Effector memory CD8-positive, alpha-beta T cell (primary cell): Measurements from ENCODE around the gene EIF4A2.
A peak's percentile ranks its signal among the peaks of the same experiment; 100 is the strongest.

Experiments
- ATAC-seq: fragments of 150-1000 bp; cut with Tn5 transposase; replicated peaks from 2 replicates; pipeline ENCODE4 v1.10.0; 2021; ENCODE audit warnings: mild to moderate bottlenecking, moderate library complexity
- DNase-seq, 3 experiments: peaks; one replicate each; pipeline ENCODE4 v3.0.0; 2021
- H3K27ac Mint-ChIP-seq, 2 donors: one replicate each; pipeline ENCODE4 v1.8.0; 2022; ENCODE audit warnings: mild to moderate bottlenecking in 2 of 2, mixed read lengths in 2 of 2, moderate library complexity in 2 of 2
- H3K27me3 Mint-ChIP-seq, 2 donors: one replicate each; pipeline ENCODE4 v1.8.0; 2022; ENCODE audit warnings: mixed read lengths in 2 of 2
- H3K36me3 Mint-ChIP-seq: one replicate; pipeline ENCODE4 v1.8.0; 2022; ENCODE audit warnings: mild to moderate bottlenecking, moderate library complexity, mixed read lengths; ENCODE audit not compliant: insufficient read depth
- H3K4me1 Mint-ChIP-seq, 2 donors: one replicate each; pipeline ENCODE4 v1.8.0; 2022; ENCODE audit warnings: low read depth in 2 of 2, mixed read lengths in 2 of 2
- H3K4me3 Mint-ChIP-seq, 2 donors: one replicate each; pipeline ENCODE4 v1.8.0; 2022; ENCODE audit warnings: mild to moderate bottlenecking in 2 of 2, mixed read lengths in 2 of 2, moderate library complexity in 2 of 2
- H3K9me3 Mint-ChIP-seq, 2 donors: one replicate each; pipeline ENCODE4 v1.8.0; 2022; ENCODE audit warnings: mixed read lengths in 2 of 2

The EIF4A2 gene

GRCh38 chr3:186772281-186772694, 11.1 kb upstream of the EIF4A2 start:
- DNase-seq (no peak), ATAC-seq (peak; percentile 48)
- Mint-ChIP-seq H3K4me1 (peaks cover 7 to 14% of the 10 kb centered on the region in 2 donors), H3K27ac (peak overlapping the region; percentile 66 to 97), H3K4me3 (peak overlapping the region; percentile 74 to 96), H3K36me3 (peaks cover 7% of the 10 kb centered on the region), H3K27me3 (no peaks in the 10 kb centered on the region), H3K9me3 (no peaks in the 10 kb centered on the region)

DNA sequence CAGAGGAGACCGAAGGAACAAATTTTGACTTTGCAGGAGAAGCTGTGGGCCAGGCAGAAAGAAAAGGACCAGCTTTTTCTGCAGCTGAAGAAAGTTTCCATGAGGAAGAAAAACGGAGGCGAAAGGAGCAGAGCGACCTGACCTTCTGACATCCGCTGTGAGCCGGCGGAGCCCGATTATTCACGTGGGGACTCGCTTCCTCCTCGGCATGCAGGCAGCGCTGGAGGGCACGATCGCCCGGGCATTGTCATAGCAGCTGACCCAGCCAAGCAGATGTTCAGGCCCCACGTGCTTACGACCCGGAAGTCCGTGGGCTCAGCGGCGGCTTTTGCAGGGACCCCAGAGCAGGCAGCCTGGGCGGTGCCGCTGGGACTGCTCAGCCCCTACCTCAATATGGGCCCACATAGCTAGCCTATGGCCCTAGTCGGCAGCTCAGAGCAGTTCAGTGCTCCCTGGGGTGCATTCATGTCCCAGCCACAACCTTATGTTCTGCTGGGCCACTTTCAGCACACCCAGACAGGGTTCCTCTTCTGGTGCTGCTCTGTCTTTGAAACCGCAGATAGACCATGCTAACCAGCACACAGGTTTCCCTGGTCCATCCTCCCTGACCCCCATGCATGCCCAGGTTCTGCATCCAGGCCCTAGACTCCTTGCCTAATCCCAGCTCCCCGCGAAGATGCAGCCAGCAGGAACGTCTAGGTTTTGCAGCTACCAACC, 10.5 kb upstream of the EIF4A2 start:
- ATAC-seq: peak; percentile 90
- peaks cover 7 to 14% of the 10 kb centered on the region in 2 donors for H3K4me1 Mint-ChIP-seq

GRCh38 chr3:186775999-186776398, 7.4 kb upstream of the EIF4A2 start:
- no peaks in the 10 kb centered on the region for H3K27me3 Mint-ChIP-seq

More for the DNA sequence above, 10.5 kb upstream of the EIF4A2 start:
- peak; percentile 38 to 46 (median 45) for DNase-seq
- Mint-ChIP-seq H3K4me3 (peak overlapping the region; percentile 74 to 96), H3K27ac (peak overlapping the region; percentile 80 to 97), H3K27me3 (no peaks in the 10 kb centered on the region), H3K36me3 (peaks cover 7% of the 10 kb centered on the region), H3K9me3 (no peaks in the 10 kb centered on the region)

GRCh38 chr3:186779204-186779603, 4.2 kb upstream of the EIF4A2 start:
- DNase-seq (no peak), ATAC-seq (no peak)
- H3K4me1 Mint-ChIP-seq: peaks cover 11% of the 10 kb centered on the region in 2 donors
- H3K9me3 Mint-ChIP-seq: no peaks in the 10 kb centered on the region
- no peak overlapping the region for H3K4me3 Mint-ChIP-seq
- H3K27ac Mint-ChIP-seq: no peak overlapping the region
- H3K27me3 Mint-ChIP-seq: no peaks in the 10 kb centered on the region
- H3K36me3 Mint-ChIP-seq: peaks cover 22% of the 10 kb centered on the region

More at GRCh38 chr3:186775999-186776398, 7.4 kb upstream of the EIF4A2 start:
- Mint-ChIP-seq H3K9me3 (no peaks in the 10 kb centered on the region), H3K27ac (no peak overlapping the region), H3K4me3 (no peak overlapping the region), H3K4me1 (peaks cover 7 to 14% of the 10 kb centered on the region in 2 donors), H3K36me3 (peaks cover 7% of the 10 kb centered on the region)
- no peak for ATAC-seq
- DNase-seq: no peak

DNA sequence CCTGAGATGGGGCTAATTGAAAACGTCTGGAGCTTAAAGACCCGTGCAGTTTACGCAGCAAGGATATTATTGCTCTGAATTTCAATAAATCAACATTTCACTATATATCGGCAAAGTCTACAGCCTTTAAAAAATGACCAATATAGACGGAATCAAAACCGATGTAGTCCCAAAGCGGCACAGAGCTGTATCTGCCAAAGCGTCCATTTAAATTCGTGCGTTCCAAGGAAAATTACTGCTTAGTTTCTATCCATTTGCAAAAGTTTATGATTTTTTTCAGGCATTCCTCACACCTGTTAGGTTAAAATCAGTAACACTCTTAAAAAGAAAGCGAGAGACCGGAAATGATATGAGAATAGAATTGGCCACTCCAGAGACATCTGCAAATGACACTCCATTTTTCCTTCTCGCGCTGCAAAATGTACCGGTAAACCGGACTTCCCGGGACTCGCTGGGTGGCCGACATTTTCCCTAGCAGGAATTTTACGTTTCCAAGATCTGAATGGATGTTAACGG, 777 bp upstream of the EIF4A2 start:
- DNase-seq (no peak), ATAC-seq (peak; percentile 29)
- H3K27ac Mint-ChIP-seq: peak overlapping the region; percentile 98 to 99
- no peaks in the 10 kb centered on the region for H3K9me3 Mint-ChIP-seq
- H3K4me1 Mint-ChIP-seq: peaks cover 36% of the 10 kb centered on the region in 2 donors
- peak overlapping the region; percentile 97 to 98 for H3K4me3 Mint-ChIP-seq
- H3K27me3 Mint-ChIP-seq: no peaks in the 10 kb centered on the region
- H3K36me3 Mint-ChIP-seq: peaks cover 53% of the 10 kb centered on the region

- Mint-ChIP-seq H3K27ac (peak overlapping the region; percentile 98 to 99), H3K9me3 (no peaks in the 10 kb centered on the region), H3K4me3 (peak overlapping the region; percentile 97 to 98), H3K27me3 (no peaks in the 10 kb centered on the region), H3K36me3 (peaks cover 66% of the 10 kb centered on the region), H3K4me1 (peaks cover 49 to 50% of the 10 kb centered on the region in 2 donors)
- DNase-seq (peak; percentile 81 to 87 (median 83)), ATAC-seq (peak; percentile 67)
Observed at GRCh38 chr3:186783731-186784515, 546 bp downstream of the EIF4A2 start.

- peaks cover 52 to 54% of the 10 kb centered on the region in 2 donors for H3K4me1 Mint-ChIP-seq
- DNase-seq: no peak
- no peaks in the 10 kb centered on the region for H3K9me3 Mint-ChIP-seq
Observed at GRCh38 chr3:186784820-186785494, 1.6 kb downstream of the EIF4A2 start.

DNA sequence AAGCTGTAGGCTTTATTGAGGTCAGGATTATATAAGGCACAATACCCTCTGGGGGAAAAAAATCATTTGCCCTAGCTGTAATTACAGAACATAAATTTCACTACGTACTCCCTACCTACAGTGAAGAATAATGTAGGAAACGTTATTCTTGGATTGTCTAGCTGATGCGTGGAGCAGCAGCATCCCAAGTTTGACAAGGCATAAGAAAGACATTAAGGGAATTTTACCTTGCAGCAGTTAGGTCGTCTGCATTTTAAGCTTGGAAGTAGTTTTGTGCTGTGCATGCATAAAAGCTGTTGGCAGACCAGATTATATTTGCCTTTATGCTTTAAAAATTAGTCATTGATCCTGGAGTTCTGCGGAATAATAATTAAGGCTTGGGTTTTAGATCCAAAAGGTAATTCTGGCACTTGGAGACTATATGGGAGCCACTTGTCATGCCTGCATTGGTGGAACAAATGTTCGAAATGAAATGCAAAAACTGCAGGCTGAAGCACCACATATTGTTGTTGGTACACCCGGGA, 2.2 kb downstream of the EIF4A2 start:
- Mint-ChIP-seq H3K9me3 (no peaks in the 10 kb centered on the region), H3K27me3 (no peaks in the 10 kb centered on the region), H3K36me3 (peaks cover 82% of the 10 kb centered on the region), H3K4me3 (peak overlapping the region; percentile 97 to 98), H3K4me1 (peaks cover 52 to 54% of the 10 kb centered on the region in 2 donors), H3K27ac (peak overlapping the region; percentile 98 to 99)
- ATAC-seq (no peak), DNase-seq (no peak)

More at GRCh38 chr3:186784820-186785494, 1.6 kb downstream of the EIF4A2 start:
- peak overlapping the region; percentile 98 to 99 for H3K27ac Mint-ChIP-seq
- ATAC-seq: no peak
- H3K27me3 Mint-ChIP-seq: no peaks in the 10 kb centered on the region
- peaks cover 76% of the 10 kb centered on the region for H3K36me3 Mint-ChIP-seq
- H3K4me3 Mint-ChIP-seq: peak overlapping the region; percentile 97 to 98

GRCh38 chr3:186786922-186787321, 3.5 kb downstream of the EIF4A2 start:
- Mint-ChIP-seq H3K27me3 (no peaks in the 10 kb centered on the region), H3K27ac (peak overlapping the region; percentile 91 to 99), H3K9me3 (no peaks in the 10 kb centered on the region), H3K36me3 (peaks cover 96% of the 10 kb centered on the region), H3K4me1 (peaks cover 54% of the 10 kb centered on the region in 2 donors), H3K4me3 (peak overlapping the region; percentile 97 to 98)
- ATAC-seq (no peak), DNase-seq (no peak)

DNA sequence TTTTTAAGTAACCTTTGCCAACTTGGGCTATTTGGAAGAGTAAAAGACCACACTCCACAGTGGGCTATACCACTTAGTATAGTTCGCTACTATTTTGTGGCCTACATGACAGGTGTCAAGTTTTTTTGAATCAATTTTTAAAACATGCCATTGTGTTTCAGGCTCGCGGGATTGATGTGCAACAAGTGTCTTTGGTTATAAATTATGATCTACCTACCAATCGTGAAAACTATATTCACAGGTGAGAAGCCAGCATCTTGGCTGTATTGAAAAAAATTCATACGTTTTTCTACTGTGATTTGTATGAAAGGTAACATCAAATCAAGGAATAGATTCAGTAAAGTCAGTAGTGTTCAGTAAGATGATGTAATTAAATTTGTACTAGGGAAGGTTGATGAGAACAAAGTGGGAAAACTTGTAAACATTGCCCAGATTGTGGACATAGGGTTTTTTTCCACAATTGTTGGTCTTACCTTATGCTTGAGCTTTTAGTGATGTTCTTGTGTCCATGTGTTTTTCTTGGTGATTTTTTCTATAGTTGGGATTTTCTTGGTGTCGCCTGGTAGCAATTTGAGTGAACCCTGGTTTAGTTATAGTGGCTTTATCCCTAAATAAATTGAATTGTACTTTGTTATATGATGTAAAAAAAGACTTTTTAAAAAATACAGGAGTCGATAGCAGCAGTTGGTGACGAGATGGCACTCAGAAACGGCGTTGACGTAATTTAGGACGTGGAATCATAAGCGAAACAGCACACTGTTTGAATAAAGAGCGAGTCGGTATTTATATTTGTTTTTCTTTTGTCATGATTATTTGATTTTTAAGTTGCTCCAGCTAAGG, 4.5 kb downstream of the EIF4A2 start:
- H3K36me3 Mint-ChIP-seq: peaks cover 95% of the 10 kb centered on the region
- peaks cover 48 to 49% of the 10 kb centered on the region in 2 donors for H3K4me1 Mint-ChIP-seq
- peak overlapping the region; percentile 91 to 99 for H3K27ac Mint-ChIP-seq
- ATAC-seq: no peak
- DNase-seq: no peak
- no peaks in the 10 kb centered on the region for H3K9me3 Mint-ChIP-seq
- no peaks in the 10 kb centered on the region for H3K27me3 Mint-ChIP-seq
- H3K4me3 Mint-ChIP-seq: peak overlapping the region; percentile 97 to 98

DNA sequence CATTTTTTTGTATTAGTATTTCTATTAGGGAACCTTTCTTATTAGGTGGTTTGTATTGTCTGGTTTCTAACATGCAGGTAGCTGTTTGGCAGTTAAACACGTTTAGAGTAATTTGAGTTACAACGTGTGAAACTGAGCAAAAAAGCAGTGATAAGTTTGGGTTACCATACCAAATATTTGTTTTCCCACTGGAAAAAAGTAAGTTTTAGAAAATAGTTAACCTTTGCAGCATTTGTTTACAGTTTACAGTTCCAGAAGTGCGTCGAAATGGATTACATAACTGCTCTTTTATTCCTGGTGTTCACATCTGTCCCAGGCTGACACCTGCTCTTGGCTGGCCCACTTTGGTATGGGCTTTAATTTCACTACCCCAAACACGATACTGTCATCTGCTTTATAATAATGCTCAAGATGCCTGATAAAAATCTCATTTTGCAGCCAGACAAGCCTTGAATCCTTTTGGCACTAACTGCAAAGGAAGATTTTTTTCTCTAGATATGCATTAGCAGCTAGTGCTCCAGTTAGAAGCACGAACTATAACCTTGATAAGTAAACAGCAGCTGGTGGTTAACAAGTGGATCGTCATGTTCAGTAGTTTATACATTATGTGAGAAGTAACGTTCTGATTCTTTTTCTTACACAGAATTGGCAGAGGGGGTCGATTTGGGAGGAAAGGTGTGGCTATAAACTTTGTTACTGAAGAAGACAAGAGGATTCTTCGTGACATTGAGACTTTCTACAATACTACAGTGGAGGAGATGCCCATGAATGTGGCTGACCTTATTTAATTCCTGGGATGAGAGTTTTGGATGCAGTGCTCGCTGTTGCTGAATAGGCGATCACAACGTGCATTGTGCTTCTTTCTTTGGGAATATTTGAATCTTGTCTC, 5.3 kb downstream of the EIF4A2 start:
- Mint-ChIP-seq H3K27me3 (no peaks in the 10 kb centered on the region), H3K4me1 (peaks cover 45 to 47% of the 10 kb centered on the region in 2 donors), H3K9me3 (no peaks in the 10 kb centered on the region), H3K4me3 (peak overlapping the region; percentile 97 to 98), H3K27ac (peak overlapping the region; percentile 91 to 99), H3K36me3 (peaks cover 90% of the 10 kb centered on the region)
- no peak for DNase-seq
- ATAC-seq: peak; percentile 15
